GM18511 (cell line): ENCODE data around the gene NF2.
"Not testable (repeated sequence)": the region's sequence is repeated elsewhere in the genome, so short reads cannot be mapped to it uniquely, and the experiment has no call there.

Source experiments
- ATAC-seq: cut with Tn5 transposase; IDR thresholded peaks from one replicate; pipeline ENCODE4 v1.9.1; 2021; ENCODE audit warnings: mild to moderate bottlenecking, moderate library complexity; ENCODE audit not compliant: unreplicated experiment

Gene NF2

DNA sequence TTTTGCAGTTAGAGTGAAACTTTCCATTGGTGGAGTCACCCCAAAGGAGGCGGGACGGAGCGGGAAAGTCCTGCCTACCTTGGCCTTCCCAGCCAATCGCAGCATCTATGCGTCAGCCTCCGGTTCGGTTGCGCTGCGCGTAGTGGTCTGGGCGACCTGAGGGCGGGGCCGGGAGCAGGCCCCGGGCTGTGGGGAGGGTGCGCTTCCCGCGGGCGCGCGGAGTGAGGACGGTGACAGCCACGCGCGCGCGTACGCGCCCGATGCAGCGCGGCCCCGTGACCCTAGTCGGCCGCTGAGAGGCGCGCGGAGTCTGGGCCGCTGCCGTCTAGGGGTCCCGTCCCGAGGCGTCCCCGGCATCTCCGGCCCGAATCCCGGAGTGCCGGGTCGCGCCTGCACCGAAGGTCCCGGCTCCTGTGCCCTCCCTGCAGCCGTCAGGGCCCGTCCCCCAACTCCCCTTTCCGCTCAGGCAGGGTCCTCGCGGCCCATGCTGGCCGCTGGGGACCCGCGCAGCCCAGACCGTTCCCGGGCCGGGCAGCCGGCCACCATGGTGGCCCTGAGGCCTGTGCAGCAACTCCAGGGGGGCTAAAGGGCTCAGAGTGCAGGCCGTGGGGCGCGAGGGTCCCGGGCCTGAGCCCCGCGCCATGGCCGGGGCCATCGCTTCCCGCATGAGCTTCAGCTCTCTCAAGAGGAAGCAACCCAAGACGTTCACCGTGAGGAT is at the start of gene NF2:
Gene NF2, plus strand, starts transcription at position 276 of the 718 bp plus-strand sequence. Its CDS starts 366 bp downstream, at position 642.
- ATAC-seq = peak; percentile 98

- no peak for ATAC-seq
Observed at GRCh38 chr22:29555065-29555644, 48.3 kb upstream of the NF2 start.

- ATAC-seq = no peak
Observed at GRCh38 chr22:29559030-29559429, 44.4 kb upstream of the NF2 start.

DNA sequence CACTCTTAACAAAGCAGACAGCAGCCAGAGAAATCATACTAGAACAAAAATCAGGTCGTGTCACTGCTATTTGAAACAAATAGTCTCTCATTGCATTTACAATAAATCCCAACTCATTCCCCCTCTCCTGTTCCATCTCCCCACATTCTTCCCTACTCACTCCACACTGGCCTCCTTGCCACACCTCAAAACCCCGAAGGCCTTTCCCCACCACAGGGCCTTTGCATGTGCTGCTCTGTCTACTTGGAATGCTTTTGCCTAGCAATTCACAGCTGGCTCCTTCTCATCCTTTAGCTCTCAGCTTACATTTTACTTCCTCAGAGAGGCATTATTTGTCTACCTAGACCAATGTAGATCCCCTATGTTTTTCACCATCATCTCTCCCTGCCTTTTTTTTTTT is 43.6 kb upstream of the NF2 start:
- no peak for ATAC-seq

- no peak for ATAC-seq
Observed at GRCh38 chr22:29563652-29564460, 39.6 kb upstream of the NF2 start.

- ATAC-seq = not testable (repeated sequence)
Observed at GRCh38 chr22:29566513-29566912, 36.9 kb upstream of the NF2 start.

DNA sequence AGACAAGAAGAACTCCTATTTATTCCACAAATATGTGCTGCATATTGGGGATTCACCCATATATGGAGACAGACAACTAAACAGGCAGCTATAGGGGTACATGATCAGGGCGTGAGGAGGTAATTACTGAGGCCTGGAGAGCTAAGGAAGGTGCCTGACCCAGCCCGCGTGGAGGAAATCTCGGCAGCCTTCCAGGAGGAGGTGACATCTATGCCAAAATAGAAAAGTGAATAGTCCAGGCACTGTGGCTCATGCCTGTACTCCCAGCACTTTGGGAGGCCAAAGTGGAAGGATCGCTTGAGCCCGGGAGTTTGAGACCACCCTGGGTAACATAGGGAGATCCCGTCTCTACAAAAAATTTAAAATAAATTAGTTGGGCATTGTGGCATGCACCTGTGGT is 36.1 kb upstream of the NF2 start:
- ATAC-seq = no peak

DNA sequence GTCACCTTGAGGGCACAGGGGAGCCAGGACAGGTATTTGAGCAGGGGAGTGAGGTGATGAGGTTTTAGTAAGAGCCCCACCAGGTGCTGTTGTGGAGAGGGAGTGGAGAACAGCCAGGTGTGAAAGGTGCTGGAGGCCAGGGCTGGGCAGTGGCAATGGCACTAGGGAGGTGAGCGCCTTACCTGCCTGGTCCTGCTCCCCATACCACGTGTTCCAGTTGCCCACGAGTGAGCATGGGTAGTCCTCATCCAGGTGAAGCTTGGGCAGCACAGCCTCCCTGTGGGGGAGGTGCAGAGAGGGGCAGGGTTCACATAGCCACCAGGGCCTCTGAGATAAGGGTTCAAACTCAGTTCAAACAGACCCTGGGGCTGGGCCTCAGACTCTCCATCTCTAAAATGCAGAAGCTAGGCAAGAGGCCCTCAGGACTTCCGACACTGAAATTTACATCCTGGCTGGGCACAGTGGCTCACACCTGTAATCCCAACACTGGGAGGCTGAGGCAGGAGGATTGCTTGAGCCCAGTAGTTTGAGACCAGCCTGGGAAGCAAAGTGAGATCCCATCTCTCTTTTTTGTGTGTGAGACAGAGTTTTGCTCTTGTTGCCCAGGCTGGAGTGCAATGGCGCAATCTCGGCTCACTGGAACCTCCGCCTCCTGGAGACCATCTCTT is 34.3 kb upstream of the NF2 start:
- no peak for ATAC-seq

DNA sequence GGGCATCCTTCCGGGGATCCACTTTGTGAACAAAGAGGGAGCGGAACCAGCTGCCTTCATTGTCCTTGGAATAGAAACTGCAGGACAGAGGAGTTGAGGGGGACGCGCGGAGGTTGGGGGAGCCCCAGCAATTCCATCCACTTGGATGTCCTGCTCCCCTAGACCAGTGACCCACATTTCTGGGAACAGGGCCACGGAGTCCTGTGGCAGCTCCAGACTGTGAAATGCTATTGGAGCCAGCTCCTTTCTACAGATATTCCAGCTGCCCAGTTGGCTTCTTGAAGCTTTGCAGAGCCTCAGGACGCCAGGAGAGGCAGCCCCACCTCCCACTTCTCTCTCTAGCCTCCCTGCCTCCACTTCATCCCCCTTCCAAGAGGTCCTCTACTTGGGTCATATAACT is 33.0 kb upstream of the NF2 start:
- no peak for ATAC-seq

GRCh38 chr22:29570912-29571549 is 32.4 kb upstream of the NF2 start:
- no peak for ATAC-seq

- no peak for ATAC-seq
Observed at GRCh38 chr22:29574762-29575450, 28.5 kb upstream of the NF2 start.

DNA sequence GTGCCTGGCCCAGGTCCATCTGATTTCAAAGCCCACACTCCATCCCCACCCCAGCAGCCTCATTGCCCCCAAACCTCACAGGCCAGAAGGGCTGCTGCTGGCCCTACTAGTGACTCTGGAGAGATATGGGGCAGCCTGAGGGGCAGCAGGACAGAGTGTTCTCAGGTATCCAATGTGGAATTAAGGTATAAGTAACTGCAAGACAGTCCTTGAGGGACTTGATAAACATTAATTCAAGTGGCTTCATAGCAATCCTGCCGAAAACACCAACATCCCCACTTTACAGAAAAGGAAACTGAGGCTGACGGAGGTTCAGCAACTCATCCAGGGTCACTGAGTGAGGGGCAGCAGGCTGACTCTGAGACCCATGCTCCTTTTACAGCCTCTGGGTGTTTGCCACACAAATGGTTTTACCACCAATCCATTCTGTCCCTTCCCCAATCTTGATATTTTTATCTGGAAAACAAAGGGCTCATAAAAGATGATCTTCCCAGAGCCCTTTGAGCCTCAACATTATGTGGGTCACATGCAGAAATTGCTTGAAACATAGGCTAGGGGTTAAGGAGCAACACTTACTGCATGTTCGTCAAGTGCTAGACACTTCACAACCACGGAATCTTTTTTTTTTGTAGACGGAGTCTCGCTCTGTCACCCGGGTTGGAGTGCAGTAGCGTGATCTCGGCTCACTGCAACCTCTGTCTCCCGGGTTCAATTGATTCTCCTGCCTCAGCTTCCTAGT is 24.8 kb upstream of the NF2 start:
- ATAC-seq = no peak

- peak; percentile 12 for ATAC-seq
Observed at GRCh38 chr22:29580200-29580810, 23.1 kb upstream of the NF2 start.

- ATAC-seq = no peak
Observed at GRCh38 chr22:29581799-29582198, 21.6 kb upstream of the NF2 start.

- no peak for ATAC-seq
Observed at GRCh38 chr22:29584975-29585374, 18.5 kb upstream of the NF2 start.

GRCh38 chr22:29586193-29586705 is 17.2 kb upstream of the NF2 start:
- ATAC-seq = not testable (repeated sequence)

DNA sequence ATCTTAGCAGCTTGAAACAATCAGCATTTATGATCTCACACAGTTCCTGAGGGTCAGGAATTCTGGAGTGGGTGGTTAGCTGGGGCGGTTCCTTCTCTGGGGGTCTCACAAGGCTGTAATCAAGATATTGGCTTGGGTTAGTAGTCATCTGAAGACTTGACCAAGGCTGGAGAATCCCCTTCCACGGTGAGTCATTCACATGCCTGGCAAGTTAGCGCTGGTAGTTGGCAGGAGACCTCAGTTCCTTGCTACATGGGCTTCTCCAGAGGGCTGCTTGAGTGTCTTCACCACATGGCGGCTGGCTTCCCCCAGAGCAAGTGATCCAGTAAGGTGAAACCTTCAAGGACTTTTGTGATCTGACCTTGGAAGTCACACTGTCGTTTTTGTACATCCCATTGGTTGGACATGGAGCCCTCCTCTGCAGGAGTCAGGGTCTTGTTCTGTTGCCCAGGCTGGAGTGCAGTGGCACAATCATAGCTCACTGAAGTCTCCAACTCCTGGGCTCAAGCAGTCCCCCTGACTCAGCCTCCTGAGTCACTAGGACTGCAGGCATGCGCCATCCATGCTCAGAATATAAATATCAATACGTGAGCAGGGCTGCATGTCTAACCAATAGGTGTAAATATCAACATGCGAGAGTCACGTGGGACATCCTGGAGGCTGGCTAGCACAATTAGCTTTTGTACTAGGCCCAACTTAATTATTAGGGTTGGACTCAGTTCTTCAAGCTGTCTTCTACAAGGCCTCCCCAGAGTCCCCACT is 15.3 kb upstream of the NF2 start:
- ATAC-seq = no peak

GRCh38 chr22:29593923-29594322 is 9.5 kb upstream of the NF2 start:
- no peak for ATAC-seq
